GM08714 (cell line): ENCODE data around the gene ALCAM.
"Not testable (repeated sequence)": the region's sequence is repeated elsewhere in the genome, so short reads cannot be mapped to it uniquely, and the experiment has no call there.

ENCODE experiments used
- H3K4me3 ChIP-seq: fragments of 200-500 bp; sonication (Bioruptor generic); 2 replicates; pipeline ENCODE4 v1.5.1; 2014; ENCODE audit warnings: mild to moderate bottlenecking, low read length, inconsistent platforms
- ZNF274 ChIP-seq: IDR thresholded peaks from 2 replicates; pipeline ENCODE4 v1.6.1; 2012; ENCODE audit warnings: mild to moderate bottlenecking, low read depth, low read length

The ALCAM gene

DNA sequence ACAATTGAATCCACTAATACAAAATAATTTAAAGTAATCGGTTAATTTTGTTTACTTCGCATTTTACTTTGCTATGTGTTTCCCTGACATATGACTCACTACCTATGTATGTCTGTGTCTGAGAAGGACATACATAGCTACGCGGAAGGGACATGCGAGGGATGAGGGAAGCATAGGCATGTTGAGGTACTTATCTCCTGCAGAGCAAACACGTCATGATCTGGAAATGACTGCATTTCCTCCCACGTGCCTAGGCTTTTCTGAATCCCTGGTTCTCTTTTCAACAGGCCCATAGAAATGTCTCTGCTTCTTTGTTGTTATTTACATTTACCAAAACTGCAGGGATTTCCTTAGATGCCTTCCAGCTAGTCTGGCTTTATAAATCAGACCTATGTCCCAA lies 27.5 kb downstream of the ALCAM start:
- no peak for TF ChIP-seq ZNF274
- no peak overlapping the region for H3K4me3 ChIP-seq

- no peak overlapping the region for H3K4me3 ChIP-seq
- TF ChIP-seq ZNF274 = no peak
These were observed 31.3 kb downstream of the ALCAM start for GRCh38 chr3:105397974-105398373.

DNA sequence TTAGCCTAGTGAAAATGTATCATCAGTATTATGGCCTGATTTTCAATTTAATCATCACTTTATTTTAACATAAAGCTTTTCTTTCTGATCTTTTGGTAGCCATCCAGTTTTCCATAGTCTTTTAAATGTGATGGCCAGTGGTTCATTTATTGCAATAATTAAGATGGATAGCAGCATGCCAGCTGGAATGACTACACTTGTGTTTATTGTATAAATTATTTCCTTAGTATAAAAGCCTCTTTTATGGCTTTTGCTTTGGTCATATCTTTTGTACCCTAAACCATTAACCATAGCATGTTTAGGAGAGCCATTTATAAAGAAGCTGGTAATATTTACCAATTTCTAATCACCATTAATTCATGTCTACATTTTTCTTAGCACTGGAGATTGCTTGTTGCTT lies 31.7 kb downstream of the ALCAM start:
- H3K4me3 ChIP-seq = no peak overlapping the region
- no peak for TF ChIP-seq ZNF274

GRCh38 chr3:105399062-105399461 lies 32.4 kb downstream of the ALCAM start:
- no peak overlapping the region for H3K4me3 ChIP-seq
- no peak for TF ChIP-seq ZNF274

DNA sequence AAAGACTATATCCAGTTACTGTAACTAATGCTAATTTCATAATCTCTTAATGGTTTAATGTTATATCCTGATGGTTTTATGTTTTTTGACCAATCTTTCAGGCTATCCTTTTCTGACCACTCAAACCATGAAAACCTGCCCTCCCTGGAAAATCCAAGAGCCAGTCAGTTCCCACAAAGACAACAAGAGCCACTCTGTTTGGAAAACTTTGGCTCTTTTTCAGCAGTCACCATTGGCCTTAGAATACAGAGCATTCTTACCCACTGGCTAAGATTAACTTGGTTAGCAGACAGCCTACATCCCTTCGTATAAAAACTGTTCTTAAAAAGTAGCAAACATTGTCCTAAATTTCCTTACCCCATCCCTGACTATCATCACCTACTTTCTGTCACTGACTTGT lies 32.9 kb downstream of the ALCAM start:
- TF ChIP-seq ZNF274 = no peak
- H3K4me3 ChIP-seq = no peak overlapping the region

DNA sequence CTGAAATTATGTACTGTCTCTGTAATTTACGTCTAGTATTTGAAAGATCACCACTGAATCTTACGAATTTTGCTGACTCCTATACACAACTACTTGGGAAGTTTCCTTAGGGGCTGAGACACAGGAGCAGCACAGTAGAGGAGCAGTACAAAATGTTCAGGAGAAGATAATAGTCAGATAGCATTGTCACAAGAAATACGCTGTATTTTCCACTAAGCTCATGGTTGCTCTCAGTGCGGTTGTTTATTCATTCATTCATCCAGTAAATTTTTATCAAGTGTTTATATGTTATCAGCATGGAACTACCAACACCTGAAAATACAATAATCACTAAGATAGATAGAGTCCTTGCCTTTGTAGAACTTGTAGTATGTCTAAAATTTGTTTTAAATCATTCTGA lies 34.5 kb downstream of the ALCAM start:
- no peak overlapping the region for H3K4me3 ChIP-seq
- no peak for TF ChIP-seq ZNF274

- H3K4me3 ChIP-seq = no peak overlapping the region
- no peak for TF ChIP-seq ZNF274
These were observed 35.0 kb downstream of the ALCAM start for GRCh38 chr3:105401691-105402149.

DNA sequence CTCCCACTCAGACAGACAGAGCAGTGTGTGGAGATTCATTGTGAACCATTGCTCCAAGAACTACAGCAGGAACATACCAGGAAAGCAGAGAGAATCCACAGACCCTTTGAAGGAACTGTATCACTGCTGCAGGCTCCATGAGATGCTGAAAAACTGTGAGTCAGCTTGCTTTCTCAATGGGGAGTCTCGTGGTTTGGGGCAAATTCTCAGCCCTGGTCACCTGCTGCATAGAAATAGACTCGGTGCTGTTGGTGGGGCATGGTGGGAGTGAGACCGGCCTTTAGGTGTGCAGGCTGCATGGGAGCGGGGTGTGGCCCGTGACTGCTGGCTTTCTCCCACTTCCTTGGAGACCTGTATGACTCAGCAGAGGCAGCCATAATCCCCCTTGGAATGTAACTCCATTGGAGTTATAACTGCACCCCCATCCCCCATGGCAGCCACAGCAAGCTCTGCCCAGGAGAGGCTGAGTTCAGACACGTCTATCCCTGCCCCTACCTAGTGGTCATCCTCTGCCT lies 35.6 kb downstream of the ALCAM start:
- TF ChIP-seq ZNF274 = no peak
- H3K4me3 ChIP-seq = no peak overlapping the region

GRCh38 chr3:105403034-105403433 lies 36.3 kb downstream of the ALCAM start:
- not testable (repeated sequence) for H3K4me3 ChIP-seq

DNA sequence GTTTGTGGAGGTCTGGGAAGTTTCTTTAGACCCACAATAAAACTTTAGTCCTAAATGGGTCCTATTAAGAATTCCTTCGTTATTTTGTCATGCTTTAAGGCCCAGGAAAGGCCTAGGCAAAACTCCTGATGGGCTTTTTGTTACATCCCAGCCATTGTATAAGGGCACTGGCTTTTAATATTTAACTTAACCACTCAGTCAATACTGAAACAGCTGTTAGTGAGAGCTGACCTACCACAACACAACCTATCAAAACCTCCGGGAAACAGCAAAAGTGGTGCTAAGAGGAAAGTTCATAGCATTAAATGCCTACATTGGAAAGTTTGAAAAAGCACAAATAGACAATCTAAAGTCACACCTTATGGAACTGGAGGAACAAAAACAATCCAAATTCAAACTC lies 39.6 kb downstream of the ALCAM start:
- H3K4me3 ChIP-seq = no peak overlapping the region
- TF ChIP-seq ZNF274 = no peak

GRCh38 chr3:105409364-105409763 lies 42.7 kb downstream of the ALCAM start:
- TF ChIP-seq ZNF274 = no peak
- H3K4me3 ChIP-seq = no peak overlapping the region

GRCh38 chr3:105413343-105413887 lies 46.7 kb downstream of the ALCAM start:
- TF ChIP-seq ZNF274 = no peak
- no peak overlapping the region for H3K4me3 ChIP-seq

- TF ChIP-seq ZNF274 = no peak
- no peak overlapping the region for H3K4me3 ChIP-seq
These were observed 48.1 kb downstream of the ALCAM start for GRCh38 chr3:105414841-105415240.

DNA sequence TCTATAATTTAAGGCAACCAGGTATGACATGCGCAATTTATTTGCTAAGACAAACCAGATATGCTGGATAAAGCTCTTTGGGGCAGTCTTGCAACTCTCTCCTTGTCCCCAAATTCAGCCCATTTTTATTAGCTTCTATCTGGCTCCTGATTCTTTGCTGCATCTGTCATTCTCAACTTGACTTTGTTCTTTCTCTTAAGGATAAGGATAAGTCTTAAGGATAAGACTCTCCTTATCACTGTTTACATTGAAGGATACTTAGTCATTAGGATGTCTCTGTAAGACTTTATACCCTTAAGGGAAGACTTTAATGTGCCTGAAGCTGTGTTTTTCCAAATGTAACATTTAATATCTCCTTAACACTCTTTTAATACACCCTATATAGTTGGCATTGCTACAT lies 49.2 kb downstream of the ALCAM start:
- no peak for TF ChIP-seq ZNF274
- no peak overlapping the region for H3K4me3 ChIP-seq

GRCh38 chr3:105417525-105418289 lies 51.0 kb downstream of the ALCAM start:
- no peak for TF ChIP-seq ZNF274
- H3K4me3 ChIP-seq = no peak overlapping the region
